GM19467 (cell line): Measurements from ENCODE around the gene RCC1.
A peak's percentile ranks its signal among the peaks of the same experiment; 100 is the strongest.
"Not testable (repeated sequence)": the region's sequence is repeated elsewhere in the genome, so short reads cannot be mapped to it uniquely, and the experiment has no call there.

ENCODE experiments used
- ATAC-seq: cut with Tn5 transposase; IDR thresholded peaks from one replicate; pipeline ENCODE4 v1.9.1; 2021; ENCODE audit warnings: mild to moderate bottlenecking, moderate library complexity; ENCODE audit not compliant: unreplicated experiment

Gene RCC1, protein sequence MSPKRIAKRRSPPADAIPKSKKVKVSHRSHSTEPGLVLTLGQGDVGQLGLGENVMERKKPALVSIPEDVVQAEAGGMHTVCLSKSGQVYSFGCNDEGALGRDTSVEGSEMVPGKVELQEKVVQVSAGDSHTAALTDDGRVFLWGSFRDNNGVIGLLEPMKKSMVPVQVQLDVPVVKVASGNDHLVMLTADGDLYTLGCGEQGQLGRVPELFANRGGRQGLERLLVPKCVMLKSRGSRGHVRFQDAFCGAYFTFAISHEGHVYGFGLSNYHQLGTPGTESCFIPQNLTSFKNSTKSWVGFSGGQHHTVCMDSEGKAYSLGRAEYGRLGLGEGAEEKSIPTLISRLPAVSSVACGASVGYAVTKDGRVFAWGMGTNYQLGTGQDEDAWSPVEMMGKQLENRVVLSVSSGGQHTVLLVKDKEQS

DNA sequence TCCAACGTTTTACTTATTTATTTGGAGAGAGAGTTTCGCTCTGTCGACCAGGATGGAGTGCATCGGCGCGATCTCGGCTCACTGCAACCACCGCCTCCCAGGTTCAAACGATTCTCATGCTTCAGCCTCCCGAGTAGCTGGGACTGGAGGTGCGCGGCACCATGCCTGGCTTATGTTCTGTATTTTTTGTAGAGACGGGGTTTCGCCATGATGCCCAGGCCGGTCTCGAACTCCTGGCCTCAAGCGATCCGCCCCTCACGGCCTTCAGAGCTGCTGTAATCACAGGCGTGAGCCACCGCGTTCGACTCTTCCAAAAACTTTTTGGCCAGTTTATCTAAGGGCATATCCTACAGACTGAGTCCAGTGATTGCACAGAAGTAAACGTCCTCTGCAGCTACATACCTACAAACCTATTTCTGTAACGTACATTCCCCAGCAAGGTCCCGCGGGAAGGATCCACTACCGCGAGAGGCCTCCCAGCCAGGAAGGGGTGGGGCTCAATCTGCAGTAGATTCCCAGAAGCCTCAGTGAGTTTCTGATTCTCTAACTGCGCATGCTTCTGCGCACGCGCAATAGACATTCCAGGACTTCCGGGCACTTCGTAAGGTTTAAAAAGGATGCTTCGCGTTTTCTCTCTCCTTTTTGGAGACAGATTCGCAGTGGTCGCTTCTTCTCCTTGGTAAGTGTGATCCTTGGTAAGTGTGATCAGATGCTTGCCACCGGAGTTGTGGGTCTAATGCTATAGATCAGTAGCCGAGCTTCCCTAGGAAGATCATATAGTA lies at the start of gene RCC1:
Gene RCC1 (plus strand): TSS at position 638 of the 782 bp plus-strand sequence. CDS start 23,824 bp downstream, outside the sequence.
- peak; percentile 62 for ATAC-seq

DNA sequence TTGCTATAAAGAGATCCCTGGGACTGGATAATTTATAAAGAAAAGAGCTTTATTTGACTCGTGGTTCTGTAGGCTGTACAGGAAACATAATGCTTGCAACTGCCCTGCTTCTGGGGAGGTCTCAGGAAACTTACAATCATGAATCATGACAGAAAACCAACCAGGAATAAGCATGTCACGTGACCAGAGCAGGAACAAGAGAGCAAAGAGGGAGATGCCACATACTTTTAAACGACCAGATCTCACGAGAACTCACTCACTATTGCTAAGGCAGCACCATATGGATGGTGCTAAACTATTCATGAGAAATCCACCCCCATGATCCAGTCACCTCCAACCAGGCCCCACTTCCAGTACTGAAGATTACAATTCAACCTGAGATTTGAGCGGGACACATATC lies 49.8 kb upstream of the RCC1 start:
- ATAC-seq = no peak

GRCh38 chr1:28457678-28458077 lies 48.2 kb upstream of the RCC1 start:
- no peak for ATAC-seq

DNA sequence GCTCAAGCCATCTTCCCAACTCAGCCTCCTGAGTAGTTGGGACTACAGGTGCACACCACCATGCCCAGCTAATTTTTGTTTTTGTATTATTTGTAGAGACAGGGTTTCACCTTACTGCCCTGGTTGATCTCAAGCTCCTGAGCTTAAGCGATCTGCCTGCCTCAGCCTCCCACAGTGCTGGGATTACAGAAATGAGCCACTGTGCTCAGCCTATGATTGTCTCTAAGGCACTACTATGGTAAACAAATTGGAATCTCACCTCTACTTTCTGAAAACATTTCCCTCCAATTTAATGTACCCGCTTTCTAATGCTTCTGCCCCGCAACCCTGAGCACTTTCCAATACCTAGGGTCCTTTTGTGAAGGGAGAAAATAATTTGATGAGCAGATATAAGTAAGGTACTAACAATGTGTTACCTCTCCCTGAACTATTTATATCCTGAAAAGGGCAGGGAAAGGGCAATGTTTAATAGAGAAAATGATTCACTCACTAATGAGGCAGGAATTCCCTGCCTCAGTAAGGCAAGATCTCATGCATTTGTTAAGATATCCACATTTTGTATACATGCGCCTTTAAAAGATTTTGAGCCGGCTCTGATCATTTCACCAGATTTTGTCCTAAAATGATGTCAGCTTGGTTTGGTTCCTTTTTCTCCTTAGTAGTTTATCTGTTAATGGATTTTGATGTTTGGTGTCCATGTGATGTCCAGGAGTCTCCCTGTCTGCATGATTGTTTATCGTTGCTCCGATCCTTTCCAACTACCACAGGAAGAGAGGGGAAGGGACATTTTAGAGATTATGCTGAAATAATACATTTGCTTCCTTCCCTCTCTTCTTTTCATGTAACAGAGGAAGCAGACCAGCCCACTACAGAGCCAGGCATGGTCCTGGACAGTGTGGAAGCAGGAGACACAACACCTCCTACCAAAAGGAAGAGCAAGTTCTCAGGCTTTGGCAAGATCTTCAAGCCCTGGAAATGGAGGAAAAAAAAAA lies 47.3 kb upstream of the RCC1 start:
- ATAC-seq = no peak

DNA sequence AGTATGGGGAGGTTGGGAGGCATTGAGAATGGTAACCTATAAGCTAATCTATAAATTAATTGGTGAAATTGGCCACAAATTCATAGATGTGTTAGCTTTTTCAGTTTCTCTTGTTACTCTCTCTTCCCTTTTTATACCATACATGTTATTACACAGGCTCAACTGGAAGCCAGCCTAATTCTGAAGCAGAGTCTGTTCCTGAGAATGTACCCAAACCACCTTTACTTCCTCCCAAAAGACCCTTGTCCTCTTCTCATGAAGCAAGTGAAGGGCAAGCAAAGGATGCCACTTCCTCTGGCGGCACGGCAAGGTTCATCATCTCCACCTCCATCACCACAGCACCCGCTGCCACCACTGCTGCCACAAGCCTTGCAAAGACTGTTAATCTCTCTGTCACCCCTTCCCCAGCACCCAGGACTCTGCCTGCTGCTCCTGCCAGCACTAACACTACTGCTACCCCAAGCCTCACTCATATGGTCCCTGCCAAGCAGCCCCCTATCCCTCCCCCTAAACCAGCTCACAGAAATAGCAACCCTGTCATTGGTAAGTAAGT lies 39.5 kb upstream of the RCC1 start:
- ATAC-seq = no peak

GRCh38 chr1:28470146-28470545 lies 35.7 kb upstream of the RCC1 start:
- ATAC-seq = no peak

DNA sequence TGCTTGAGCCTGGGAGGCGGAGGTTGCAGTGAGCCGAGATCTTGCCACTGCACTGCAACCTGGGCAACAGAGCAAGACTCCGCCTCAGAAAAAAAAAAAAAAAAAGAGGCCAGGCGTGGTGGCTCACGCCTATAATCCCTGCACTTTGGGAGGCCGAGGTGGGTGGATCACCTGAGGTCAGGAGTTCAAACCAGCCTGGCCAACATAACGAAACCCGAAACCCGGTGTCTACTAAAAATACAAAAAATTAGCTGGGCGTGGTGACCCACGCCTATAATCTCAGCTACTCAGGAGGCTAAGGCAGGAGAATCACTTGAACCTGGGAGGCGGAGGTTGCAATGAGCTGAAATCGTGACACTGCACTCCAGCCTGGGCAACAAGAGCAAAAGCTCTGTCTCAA lies 26.3 kb upstream of the RCC1 start:
- ATAC-seq = not testable (repeated sequence)

DNA sequence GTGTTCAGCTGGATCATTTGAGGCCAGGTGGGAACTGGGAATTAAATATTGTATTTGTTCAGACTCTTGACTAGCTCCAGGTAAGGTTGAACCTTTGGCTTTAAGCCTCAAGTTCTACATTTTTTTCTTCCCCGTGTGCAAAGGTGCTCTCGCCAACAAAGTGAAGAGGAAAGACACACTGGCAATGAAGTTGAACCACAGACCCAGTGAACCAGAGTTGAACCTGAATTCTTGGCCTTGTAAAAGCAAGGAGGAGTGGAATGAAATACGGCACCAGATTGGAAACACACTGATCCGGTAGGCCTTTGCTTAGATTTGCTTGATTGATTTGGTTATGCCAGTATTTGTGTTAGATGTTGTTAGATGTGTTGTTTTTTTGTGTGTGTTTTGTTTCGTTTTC lies 25.5 kb upstream of the RCC1 start:
- ATAC-seq = no peak

DNA sequence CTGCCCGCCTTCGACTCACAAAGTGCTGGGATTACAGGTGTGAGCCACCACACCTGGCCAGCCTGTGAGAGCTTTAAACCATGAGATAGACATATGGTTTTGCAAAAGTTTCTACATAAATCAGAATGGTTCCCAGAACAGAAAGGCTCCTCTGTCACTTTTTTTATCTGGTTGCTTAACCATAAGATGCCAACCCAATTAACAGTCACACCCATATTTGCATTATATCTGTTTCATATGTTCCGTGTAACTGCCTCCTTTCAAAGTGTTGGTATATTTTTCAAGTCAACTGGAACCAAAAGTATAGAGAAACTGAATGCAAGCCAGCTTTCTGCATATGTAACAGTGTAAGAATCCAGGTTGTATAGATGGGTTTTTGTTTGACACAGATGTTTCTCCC lies 23.7 kb upstream of the RCC1 start:
- no peak for ATAC-seq

GRCh38 chr1:28482702-28483101 lies 23.1 kb upstream of the RCC1 start:
- ATAC-seq = no peak

- no peak for ATAC-seq
Measured at GRCh38 chr1:28494737-28495136, 11.1 kb upstream of the RCC1 start.

DNA sequence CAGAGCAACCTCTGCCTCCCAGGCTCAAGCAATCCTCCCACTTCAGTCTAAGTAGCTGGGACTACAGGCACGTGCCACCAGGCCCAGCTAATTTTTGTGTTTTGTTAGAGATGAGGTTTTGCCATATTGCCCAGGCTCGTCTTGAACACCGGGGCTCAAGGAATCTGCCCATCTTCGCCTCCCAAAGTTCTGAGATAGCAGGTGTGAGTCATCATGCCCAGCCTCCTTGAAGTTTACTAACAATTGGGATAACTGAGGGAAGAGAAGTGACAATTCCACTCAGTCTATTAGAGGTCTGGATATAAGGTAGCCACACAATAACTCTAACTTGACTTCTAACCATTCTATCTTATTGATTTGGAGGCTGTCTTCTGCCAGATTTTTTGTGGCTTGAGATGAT lies 6.3 kb upstream of the RCC1 start:
- ATAC-seq = no peak

DNA sequence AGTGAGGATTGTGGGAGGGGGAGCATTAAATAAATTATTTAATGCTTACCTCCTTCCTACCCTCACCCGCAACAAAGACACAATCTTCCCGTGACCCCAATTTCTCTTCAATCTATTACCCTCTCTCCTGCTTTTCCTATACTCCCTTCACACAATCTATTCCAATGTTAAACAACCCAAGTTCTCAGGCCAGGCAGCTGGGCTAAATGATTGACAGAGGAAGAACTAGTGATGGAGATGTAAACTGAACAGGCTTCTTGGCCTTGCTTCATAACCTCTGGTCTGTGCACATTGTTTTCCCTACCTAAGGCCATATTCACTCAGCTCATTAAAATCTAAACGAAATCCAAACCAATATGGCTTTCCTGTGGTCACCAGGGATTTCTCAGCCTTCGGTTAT lies 3.9 kb upstream of the RCC1 start:
- ATAC-seq = no peak

GRCh38 chr1:28503117-28503516 lies 2.7 kb upstream of the RCC1 start:
- no peak for ATAC-seq

DNA sequence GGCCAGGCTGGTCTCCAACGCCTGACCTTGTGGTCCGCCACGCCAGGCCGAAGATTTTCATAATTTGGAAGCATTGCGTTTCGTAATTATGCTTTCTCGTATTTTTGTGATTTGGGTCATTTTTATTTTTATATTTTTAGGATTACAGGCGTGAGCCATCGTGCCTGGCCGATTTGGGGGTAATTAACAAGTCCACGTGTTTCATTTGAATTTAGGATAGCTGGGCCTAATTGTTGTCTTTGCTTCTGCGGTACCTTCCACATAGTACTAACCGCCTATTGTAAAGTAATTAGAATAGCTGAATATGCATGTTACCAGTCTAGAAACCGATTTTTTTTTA lies 1.0 kb downstream of the RCC1 start:
- ATAC-seq = no peak

- no peak for ATAC-seq
Measured at GRCh38 chr1:28507247-28507645, 1.4 kb downstream of the RCC1 start.

DNA sequence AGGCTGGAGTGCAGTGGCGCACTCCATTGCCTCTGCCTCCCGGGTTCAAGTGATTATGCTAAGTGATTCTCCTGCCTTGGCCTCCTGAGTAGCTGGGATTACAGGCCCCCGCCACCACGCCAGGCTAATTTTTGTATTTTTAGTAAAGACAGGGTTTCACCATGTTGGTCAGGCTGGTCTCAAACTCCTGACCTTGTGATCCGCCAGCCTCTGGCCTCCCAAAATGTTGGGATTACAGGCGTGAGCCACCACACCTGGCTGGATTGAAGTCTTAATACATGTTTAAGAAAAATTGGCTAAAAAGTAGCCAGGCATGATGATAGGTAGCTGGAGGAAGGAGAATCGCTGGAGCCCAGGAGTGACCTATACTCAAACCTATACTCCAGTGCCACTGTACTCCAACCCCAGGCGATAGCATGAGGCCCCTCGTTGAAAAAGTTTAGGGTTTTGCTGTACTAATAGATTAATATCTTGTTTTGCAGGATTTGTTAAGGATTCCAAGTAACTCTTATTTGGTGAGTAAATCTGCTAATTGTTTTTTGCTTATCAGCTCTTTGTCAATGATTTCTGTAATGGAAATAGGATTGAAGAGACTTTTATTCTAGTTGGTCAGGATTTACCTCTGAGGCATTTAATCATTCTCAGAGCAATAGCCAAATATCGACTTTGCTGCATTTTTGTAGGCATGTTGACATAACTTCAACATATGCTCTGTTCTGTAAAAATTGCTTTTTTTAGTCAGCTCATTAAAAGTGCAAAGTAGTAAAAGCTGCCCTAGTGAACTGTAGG lies 2.0 kb downstream of the RCC1 start:
- ATAC-seq = no peak

- ATAC-seq = no peak
Measured at GRCh38 chr1:28508435-28508754, 2.6 kb downstream of the RCC1 start.

GRCh38 chr1:28509705-28510272 lies 3.9 kb downstream of the RCC1 start:
- no peak for ATAC-seq
